Measurements from ENCODE around the gene HINT3. TPM values are rescaled to one million over a fixed set of nuclear protein-coding genes. Genes with fewer than 3 reads are reported as not detected.
"Not testable (repeated sequence)": the region's sequence is repeated elsewhere in the genome, so short reads cannot be mapped to it uniquely, and the experiment has no call there.

The HINT3 gene
- total RNA-seq, 2 experiments from 2014 or later: 8.0 to 9.1 TPM

DNA sequence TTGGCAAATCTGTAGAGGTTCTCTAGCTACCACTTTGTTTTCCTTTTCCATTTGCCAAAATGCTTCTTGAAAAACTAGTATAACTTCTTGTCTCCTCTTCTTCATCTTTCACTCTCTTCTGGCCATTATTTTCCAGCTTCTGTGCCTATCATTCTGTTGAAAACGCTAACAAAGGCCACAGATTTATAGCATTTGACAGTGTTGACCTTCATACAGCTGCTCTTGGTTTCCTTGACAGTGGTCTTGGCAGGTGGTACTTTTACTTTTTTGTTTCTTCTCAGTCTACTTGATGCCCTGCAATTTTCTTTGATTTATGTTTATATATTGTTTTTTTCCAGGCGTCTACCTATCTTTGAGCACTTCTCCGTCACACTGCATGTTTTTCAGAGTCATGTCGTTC is 53.5 kb downstream of the HINT3 start:
- CTCF ChIA-PET: interaction anchor here (1.6 kb wide), 1 partner anchor 15 kb away, joined by 6 read pairs; no protein-coding TSS in a partner anchor
- peaks cover 32% of the 10 kb centered on the region for H3K36me3 Mint-ChIP-seq (ENCODE audit: low read depth)
- DNase-seq: no peak
- H3K9me3 Mint-ChIP-seq (ENCODE audit: insufficient read depth): no peaks in the 10 kb centered on the region
- POLR2A ChIA-PET: no interaction called here
- no peak overlapping the region for H3K27ac Mint-ChIP-seq
- no peaks in the 10 kb centered on the region for H3K27me3 Mint-ChIP-seq (ENCODE audit: low read depth)
- ATAC-seq: no peak
- no peak overlapping the region for H3K4me3 Mint-ChIP-seq
- peaks cover 6% of the 10 kb centered on the region for H3K4me1 Mint-ChIP-seq (ENCODE audit: low read depth)

DNA sequence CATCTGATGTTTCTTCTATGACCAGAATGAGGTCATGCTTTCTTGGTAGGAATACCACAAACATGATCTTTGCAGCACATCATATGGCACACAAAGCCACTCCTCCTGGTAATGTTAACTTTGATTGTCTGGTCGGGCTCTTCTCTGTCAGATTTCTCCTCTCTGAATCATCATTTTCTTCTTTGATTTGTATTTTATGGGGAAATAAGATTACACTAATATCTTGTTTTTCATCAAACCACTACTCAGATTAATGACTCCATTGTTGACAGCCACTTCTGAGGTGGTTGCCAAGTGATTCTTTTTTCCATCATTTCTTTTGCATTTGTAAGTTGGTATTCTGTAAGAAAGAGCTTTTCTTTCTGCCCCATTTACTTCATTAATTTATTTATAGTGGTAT is 59.3 kb downstream of the HINT3 start:
- Mint-ChIP-seq H3K9me3 (ENCODE audit: insufficient read depth) (no peaks in the 10 kb centered on the region), H3K27ac (no peak overlapping the region), H3K4me1 (ENCODE audit: low read depth) (peaks cover 7% of the 10 kb centered on the region), H3K36me3 (ENCODE audit: low read depth) (peaks cover 44% of the 10 kb centered on the region), H3K27me3 (ENCODE audit: low read depth) (no peaks in the 10 kb centered on the region), H3K4me3 (no peak overlapping the region)
- ATAC-seq (no peak), DNase-seq (no peak)
- POLR2A ChIA-PET: no interaction called here
- CTCF ChIA-PET: interaction anchor here (0.6 kb wide), 1 partner anchor 64 kb away, joined by 3 read pairs; no protein-coding TSS in a partner anchor

GRCh38 chr6:126016591-126016990 is 60.0 kb downstream of the HINT3 start:
- POLR2A ChIA-PET: no interaction called here
- H3K36me3 Mint-ChIP-seq (ENCODE audit: low read depth): peaks cover 46% of the 10 kb centered on the region
- H3K4me3 Mint-ChIP-seq: no peak overlapping the region
- CTCF ChIA-PET: interaction anchor here (0.6 kb wide), 1 partner anchor 63 kb away, joined by 3 read pairs; no protein-coding TSS in a partner anchor
- H3K27ac Mint-ChIP-seq: no peak overlapping the region
- H3K4me1 Mint-ChIP-seq (ENCODE audit: low read depth): peaks cover 7% of the 10 kb centered on the region
- ATAC-seq (no peak), DNase-seq (no peak)
- no peaks in the 10 kb centered on the region for H3K27me3 Mint-ChIP-seq (ENCODE audit: low read depth)
- no peaks in the 10 kb centered on the region for H3K9me3 Mint-ChIP-seq (ENCODE audit: insufficient read depth)

DNA sequence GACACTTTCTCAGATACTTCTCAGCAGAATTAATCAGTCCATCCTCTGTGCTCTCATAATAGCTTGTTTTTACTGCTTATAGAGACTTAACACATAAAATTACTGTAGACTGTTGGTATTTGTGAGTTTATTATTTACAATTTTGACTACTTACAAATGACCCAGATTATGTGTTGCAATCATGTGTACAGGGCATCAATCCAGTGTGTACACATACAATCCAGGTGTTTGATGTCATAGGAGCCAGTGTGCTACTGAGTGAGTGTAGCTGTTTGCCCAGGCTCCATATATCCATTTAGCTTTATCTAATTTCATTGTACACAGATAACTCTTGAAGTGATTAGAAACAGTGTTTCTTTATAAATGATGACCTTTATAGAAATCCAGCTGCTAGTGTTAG is 61.1 kb downstream of the HINT3 start:
- ATAC-seq (no peak), DNase-seq (no peak)
- no peak overlapping the region for H3K4me3 Mint-ChIP-seq
- no peaks in the 10 kb centered on the region for H3K27me3 Mint-ChIP-seq (ENCODE audit: low read depth)
- ChIA-PET POLR2A (no interaction called here), CTCF (no interaction called here)
- H3K9me3 Mint-ChIP-seq (ENCODE audit: insufficient read depth): no peaks in the 10 kb centered on the region
- H3K4me1 Mint-ChIP-seq (ENCODE audit: low read depth): peaks cover 7% of the 10 kb centered on the region
- peaks cover 45% of the 10 kb centered on the region for H3K36me3 Mint-ChIP-seq (ENCODE audit: low read depth)
- no peak overlapping the region for H3K27ac Mint-ChIP-seq

DNA sequence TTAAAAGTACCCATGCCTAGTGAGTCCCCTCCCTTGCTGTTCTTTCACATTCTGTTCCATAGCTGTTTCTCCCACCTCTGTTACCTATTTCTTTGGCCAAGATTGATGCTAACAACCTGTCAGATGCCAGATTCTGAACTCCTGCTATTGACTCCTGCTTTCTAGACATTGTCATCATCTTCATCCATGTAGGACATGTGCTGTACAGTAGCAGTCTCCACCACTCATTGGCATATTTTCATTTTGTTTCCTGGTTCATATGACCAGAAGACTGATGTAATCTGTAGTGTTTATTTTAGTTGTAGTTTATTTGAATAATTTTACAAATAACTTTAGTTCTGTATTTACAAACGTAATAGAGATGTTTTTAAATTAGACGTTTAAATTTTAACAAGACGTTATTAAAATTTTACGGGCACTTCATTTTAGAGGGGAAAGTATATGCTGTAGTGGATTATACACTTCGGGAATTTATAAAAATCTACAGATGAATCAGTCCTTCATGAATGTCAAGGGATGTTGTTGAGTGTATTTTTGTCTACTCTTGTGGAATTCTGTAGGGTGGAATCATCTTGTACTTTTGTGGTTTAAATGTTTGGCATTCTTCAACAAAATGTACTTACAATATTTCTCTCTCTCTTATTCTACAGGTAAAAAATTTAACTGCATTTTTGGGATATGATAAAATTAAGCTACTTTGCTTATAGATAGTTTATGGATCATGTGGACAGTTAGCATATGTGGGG is 63.9 kb downstream of the HINT3 start:
- POLR2A ChIA-PET: no interaction called here
- CTCF ChIA-PET: interaction anchor here (1.3 kb wide), 1 partner anchor 13 kb away, joined by 4 read pairs; no protein-coding TSS in a partner anchor
- H3K9me3 Mint-ChIP-seq (ENCODE audit: insufficient read depth): no peaks in the 10 kb centered on the region
- ATAC-seq (no peak), DNase-seq (no peak)
- H3K36me3 Mint-ChIP-seq (ENCODE audit: low read depth): peaks cover 40% of the 10 kb centered on the region
- peaks cover 5% of the 10 kb centered on the region for H3K4me1 Mint-ChIP-seq (ENCODE audit: low read depth)
- no peak overlapping the region for H3K4me3 Mint-ChIP-seq
- no peaks in the 10 kb centered on the region for H3K27me3 Mint-ChIP-seq (ENCODE audit: low read depth)
- H3K27ac Mint-ChIP-seq: no peak overlapping the region

GRCh38 chr6:126023474-126023873 is 66.9 kb downstream of the HINT3 start:
- H3K9me3 Mint-ChIP-seq (ENCODE audit: insufficient read depth); H3K4me1 Mint-ChIP-seq (ENCODE audit: low read depth); H3K27me3 Mint-ChIP-seq (ENCODE audit: low read depth); DNase-seq; H3K4me3 Mint-ChIP-seq; ATAC-seq; H3K27ac Mint-ChIP-seq; POLR2A ChIA-PET: not testable (repeated sequence)
- H3K36me3 Mint-ChIP-seq (ENCODE audit: low read depth): peaks cover 27% of the 10 kb centered on the region
- CTCF ChIA-PET: interaction anchor here (0.7 kb wide), 1 partner anchor 310 kb away, joined by 3 read pairs; no protein-coding TSS in a partner anchor

GRCh38 chr6:126026001-126026400 is 69.4 kb downstream of the HINT3 start:
- ATAC-seq (no peak), DNase-seq (no peak)
- POLR2A ChIA-PET: no interaction called here
- no peak overlapping the region for H3K27ac Mint-ChIP-seq
- CTCF ChIA-PET: no interaction called here
- no peak overlapping the region for H3K4me3 Mint-ChIP-seq
- no peaks in the 10 kb centered on the region for H3K4me1 Mint-ChIP-seq (ENCODE audit: low read depth)
- H3K27me3 Mint-ChIP-seq (ENCODE audit: low read depth): no peaks in the 10 kb centered on the region
- H3K36me3 Mint-ChIP-seq (ENCODE audit: low read depth): peaks cover 18% of the 10 kb centered on the region
- no peaks in the 10 kb centered on the region for H3K9me3 Mint-ChIP-seq (ENCODE audit: insufficient read depth)

GRCh38 chr6:126027601-126028000 is 71.0 kb downstream of the HINT3 start:
- Mint-ChIP-seq H3K9me3 (ENCODE audit: insufficient read depth) (no peaks in the 10 kb centered on the region), H3K27ac (no peak overlapping the region), H3K27me3 (ENCODE audit: low read depth) (no peaks in the 10 kb centered on the region), H3K4me3 (no peak overlapping the region), H3K36me3 (ENCODE audit: low read depth) (peaks cover 7% of the 10 kb centered on the region), H3K4me1 (ENCODE audit: low read depth) (no peaks in the 10 kb centered on the region)
- ChIA-PET POLR2A (no interaction called here), CTCF (no interaction called here)
- ATAC-seq (no peak), DNase-seq (no peak)

Other genes with a start within 250 kb of the HINT3 start
- not detected for gene HEY2, start 207.1 kb upstream of the HINT3 start, total RNA-seq
- 10 to 100 TPM; 27.8 to 31.7 TPM for gene NCOA7, start 165.8 kb upstream of the HINT3 start, total RNA-seq
- 10 to 100 TPM; 17.1 to 18.1 TPM for gene TRMT11, start 29.8 kb downstream of the HINT3 start, total RNA-seq